GM12878 (cell line): Measurements from ENCODE around the gene WDFY1. TPM values are rescaled to one million over a fixed set of nuclear protein-coding genes. Genes with fewer than 3 reads are reported as not detected.

ENCODE experiments used
- ATAC-seq: fragments of 200-7000 bp; cut with Tn5 transposase; 3 replicates; pipeline ENCODE4 v1.9.1; 2020; ENCODE audit warnings: mild to moderate bottlenecking, moderate library complexity
- BruUV-seq: library from RNA; stranded (reverse); fragments of 400-500 nt; replicated peaks from 2 replicates; lab custom pipeline; 2021; lab: Mats Ljungman, UMichigan
- CTCF ChIA-PET: fragments of 300-600 bp; sonication (Branson Sonifier 250); formaldehyde crosslinking; extraction: SDS; loops from one replicate; lab custom pipeline; 2021; ENCODE audit warnings: inconsistent platforms; lab: Yijun Ruan, JAX
- POLR2A ChIA-PET: fragments of 350-600 bp; formaldehyde crosslinking; extraction: SDS; loops from one replicate; lab custom pipeline; 2021; ENCODE audit warnings: inconsistent platforms; lab: Charles Lee
- RAD21 ChIA-PET: fragments of 300-600 bp; sonication (Branson Sonifier 250); formaldehyde crosslinking; loops from one replicate; lab custom pipeline; 2023; ENCODE audit warnings: antibody characterized with exemption; ENCODE audit not compliant: unreplicated experiment; lab: Charles Lee
- SMC1A ChIA-PET: fragments of 300-600 bp; sonication (Branson Sonifier 250); formaldehyde crosslinking; loops from one replicate; lab custom pipeline; 2023; ENCODE audit not compliant: unreplicated experiment, uncharacterized antibody; lab: Charles Lee
- DNase-seq: peaks from one replicate; pipeline ENCODE4 v3.0.0-alpha.2; 2011; ENCODE audit warnings: low read depth, low spot score
- FAIRE-seq: peaks from 3 replicates; lab custom pipeline; 2011; peaks lifted over from hg19 to GRCh38; lab: Jason Lieb, UNC
- H2AFZ ChIP-seq: 2 replicates; pipeline ENCODE4 v1.6.0; 2011; ENCODE audit warnings: low read depth, low read length, control low read depth; ENCODE audit not compliant: control insufficient read depth
- H3K27ac ChIP-seq: 2 replicates; pipeline ENCODE4 v1.5.1; 2011; ENCODE audit warnings: control low read depth; ENCODE audit not compliant: control insufficient read depth, insufficient read depth
- H3K27me3 ChIP-seq, 2 experiments: replicated peaks in 1 of 2; 2 replicates each; pipeline versions ENCODE4 v1.6.0 to v1.6.1; 2011; ENCODE audit warnings: low read length in 1 of 2; ENCODE audit not compliant: control insufficient read depth in 2 of 2, insufficient read depth in 2 of 2
- H3K36me3 ChIP-seq, 2 experiments: 2 replicates each; pipeline ENCODE4 v1.5.1; 2011; ENCODE audit warnings: low read length in 1 of 2; ENCODE audit not compliant: control insufficient read depth in 2 of 2, insufficient read depth in 2 of 2
- H3K4me1 ChIP-seq: 2 replicates; pipeline ENCODE4 v1.6.1; 2011; ENCODE audit warnings: mild to moderate bottlenecking, low read length, moderate library complexity, mixed read lengths; ENCODE audit not compliant: control insufficient read depth, insufficient read depth
- H3K4me2 ChIP-seq: 2 replicates; pipeline ENCODE4 v1.6.0; 2011; ENCODE audit warnings: control low read depth; ENCODE audit not compliant: control insufficient read depth, insufficient read depth
- H3K4me3 ChIP-seq: fragments of 200-600 bp; sonication (generic); 2 replicates; pipeline ENCODE4 v1.5.1; 2016
- H3K79me2 ChIP-seq: 2 replicates; pipeline ENCODE4 v1.6.0; 2011; ENCODE audit warnings: low read length; ENCODE audit not compliant: control insufficient read depth, insufficient read depth
- H3K9ac ChIP-seq: 2 replicates; pipeline ENCODE4 v1.8.0; 2011; ENCODE audit warnings: low read length, control low read depth, mixed read lengths; ENCODE audit not compliant: control insufficient read depth, insufficient read depth
- H3K9me3 ChIP-seq: replicated peaks from 3 replicates; pipeline ENCODE4 v1.5.1; 2011; ENCODE audit warnings: mild to moderate bottlenecking, low read length; ENCODE audit not compliant: control insufficient read depth, insufficient read depth
- H4K20me1 ChIP-seq: 2 replicates; pipeline ENCODE4 v1.6.0; 2011; ENCODE audit not compliant: control insufficient read depth, insufficient read depth
- E2F8 ChIP-seq: fragments of 450-650 bp; IDR thresholded peaks from 2 replicates; pipeline ENCODE4 v1.6.1; 2018; ENCODE audit warnings: mild to moderate bottlenecking, low read depth, moderate library complexity; ENCODE audit not compliant: partially characterized antibody
- IKZF1 ChIP-seq: fragments of 450-650 bp; conservative IDR thresholded peaks from 2 replicates; pipeline ENCODE4 v1.6.1; 2017; ENCODE audit warnings: antibody characterized with exemption, mild to moderate bottlenecking
- MEF2A ChIP-seq: IDR thresholded peaks from 2 replicates; pipeline ENCODE4 v1.6.1; 2011; ENCODE audit warnings: low read depth, mild to moderate bottlenecking, low read length, moderate library complexity; ENCODE audit not compliant: insufficient read depth
- YY1 ChIP-seq: IDR thresholded peaks from 2 replicates; pipeline ENCODE4 v1.6.1; 2011; ENCODE audit warnings: low read depth, mild to moderate bottlenecking, low read length
- WGBS: methylation state at CpG from one replicate; pipeline ENCODE4 v1.1.6; 2016; ENCODE audit warnings: low lambda C conversion rate; ENCODE audit not compliant: insufficient replicate concordance, insufficient coverage; ENCODE audit errors: missing lambda C conversion rate; 5-methylcytosine and 5-hydroxymethylcytosine counted together
- in situ Hi-C: fragments of 300-500 bp; cut with MboI; formaldehyde crosslinking; loops from 9 replicates; pipeline ENCODE4 v1.14.3; 2018; ENCODE audit warnings: mixed read lengths
- intact Hi-C: fragments of 100-400 bp; cut with micrococcal nuclease; formaldehyde crosslinking; loops from one replicate; pipeline ENCODE4 v1.14.2; 2022; ENCODE audit not compliant: unreplicated experiment
- polyA plus RNA-seq, 11 experiments: library from polyadenylated mRNA; depleted of rRNA in 4 of 11; unstranded in 6 of 11; stranded (reverse) in 5 of 11; fragments of >200 nt; fragmentation: Nextera tagmentation in 4 of 11; fragmentation: Illumina TruSeq in 1 of 11; extraction: Ambion mirVana in 4 of 11; extraction: Trizol in 1 of 11; gene quantifications; 1 replicate in 1 of 11; 2 replicates in 10 of 11; pipeline versions ENCODE4 v1.2.1 to v1.2.3, GENCODE V29; 2011 to 2016; ENCODE audit warnings: inconsistent platforms in 2 of 11, missing spikeins in 2 of 11, low read depth in 1 of 11
- total RNA-seq, 4 experiments: library from RNA; depleted of rRNA in 3 of 4; stranded (reverse); fragments of >200 nt in 3 of 4; fragmentation: Illumina TruSeq in 1 of 4; extraction: Trizol in 1 of 4; gene quantifications; 2 replicates each; pipeline versions ENCODE4 v1.2.1 to v1.2.3, GENCODE V29; 2013 to 2021
- TF ChIP-seq, protein P1 (sequence below): fragments of 450-650 bp; formaldehyde crosslinking; IDR thresholded peaks from 2 replicates; pipeline ENCODE4 v1.5.0; 2022; ENCODE audit warnings: mild to moderate bottlenecking, missing genetic modification characterization
- TF ChIP-seq, protein P2 (sequence below): IDR thresholded peaks from 2 replicates; pipeline ENCODE4 v1.6.1; 2012; ENCODE audit warnings: low read length, inconsistent platforms
- TF ChIP-seq, protein P3 (sequence below): fragments of 450-650 bp; IDR thresholded peaks from 2 replicates; pipeline ENCODE4 v1.6.1; 2016; ENCODE audit warnings: mild to moderate bottlenecking

The WDFY1 gene
- total and polyA plus RNA-seq, 10 of the 15 experiments (the other 5 are each of a cell fraction or from before 2014, with no cell fraction given) = 2.9 to 28.1 (median 13.1) TPM

GRCh38 chr2:223856021-223856420 is 89.1 kb downstream of the WDFY1 start (continued):
- TF ChIP-seq, protein P1, sequence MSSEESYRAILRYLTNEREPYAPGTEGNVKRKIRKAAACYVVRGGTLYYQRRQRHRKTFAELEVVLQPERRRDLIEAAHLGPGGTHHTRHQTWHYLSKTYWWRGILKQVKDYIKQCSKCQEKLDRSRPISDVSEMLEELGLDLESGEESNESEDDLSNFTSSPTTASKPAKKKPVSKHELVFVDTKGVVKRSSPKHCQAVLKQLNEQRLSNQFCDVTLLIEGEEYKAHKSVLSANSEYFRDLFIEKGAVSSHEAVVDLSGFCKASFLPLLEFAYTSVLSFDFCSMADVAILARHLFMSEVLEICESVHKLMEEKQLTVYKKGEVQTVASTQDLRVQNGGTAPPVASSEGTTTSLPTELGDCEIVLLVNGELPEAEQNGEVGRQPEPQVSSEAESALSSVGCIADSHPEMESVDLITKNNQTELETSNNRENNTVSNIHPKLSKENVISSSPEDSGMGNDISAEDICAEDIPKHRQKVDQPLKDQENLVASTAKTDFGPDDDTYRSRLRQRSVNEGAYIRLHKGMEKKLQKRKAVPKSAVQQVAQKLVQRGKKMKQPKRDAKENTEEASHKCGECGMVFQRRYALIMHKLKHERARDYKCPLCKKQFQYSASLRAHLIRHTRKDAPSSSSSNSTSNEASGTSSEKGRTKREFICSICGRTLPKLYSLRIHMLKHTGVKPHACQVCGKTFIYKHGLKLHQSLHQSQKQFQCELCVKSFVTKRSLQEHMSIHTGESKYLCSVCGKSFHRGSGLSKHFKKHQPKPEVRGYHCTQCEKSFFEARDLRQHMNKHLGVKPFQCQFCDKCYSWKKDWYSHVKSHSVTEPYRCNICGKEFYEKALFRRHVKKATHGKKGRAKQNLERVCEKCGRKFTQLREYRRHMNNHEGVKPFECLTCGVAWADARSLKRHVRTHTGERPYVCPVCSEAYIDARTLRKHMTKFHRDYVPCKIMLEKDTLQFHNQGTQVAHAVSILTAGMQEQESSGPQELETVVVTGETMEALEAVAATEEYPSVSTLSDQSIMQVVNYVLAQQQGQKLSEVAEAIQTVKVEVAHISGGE (CRISPR knock-in tag) = no peak
- TF ChIP-seq IKZF1 = no peak
- no peak for TF ChIP-seq MEF2A
- no peak for TF ChIP-seq E2F8

GRCh38 chr2:223855426-223855825 is 89.7 kb downstream of the WDFY1 start:
- ChIA-PET CTCF (interaction anchor here (1.1 to 1.7 kb wide), 2 partner anchors 41 to 75 kb away, joined by 3 to 5 read pairs; no protein-coding TSS in a partner anchor), SMC1A (no interaction called here), RAD21 (no interaction called here), POLR2A (no interaction called here)
- Histone ChIP-seq H2AFZ (no peak overlapping the region; the same call in 1 of the 2 replicates), H3K4me3 (no peak overlapping the region), H3K9me3 (peaks cover 5% of the 10 kb centered on the region; the same call in 2 of the 3 replicates), H4K20me1 (no peaks in the 10 kb centered on the region), H3K4me2 (no peak overlapping the region), H3K36me3 (no peaks in the 10 kb centered on the region; a peak in 1 of 4 replicates), H3K27me3 (no peaks in the 10 kb centered on the region), H3K79me2 (no peaks in the 10 kb centered on the region), H3K27ac (peak overlapping the region; percentile 9; the same call in 1 of the 2 replicates), H3K9ac (no peak overlapping the region), H3K4me1 (peaks cover 9% of the 10 kb centered on the region)
- intact Hi-C loops (no loop called here), in situ Hi-C loops (no loop called here)
- WGBS = 78% methylated on average over 5 of the region's 5 CpGs
- FAIRE-seq (no peak), DNase-seq (no peak), ATAC-seq (no peak)
- no TSS peak for BruUV-seq
- TF ChIP-seq, protein P2, sequence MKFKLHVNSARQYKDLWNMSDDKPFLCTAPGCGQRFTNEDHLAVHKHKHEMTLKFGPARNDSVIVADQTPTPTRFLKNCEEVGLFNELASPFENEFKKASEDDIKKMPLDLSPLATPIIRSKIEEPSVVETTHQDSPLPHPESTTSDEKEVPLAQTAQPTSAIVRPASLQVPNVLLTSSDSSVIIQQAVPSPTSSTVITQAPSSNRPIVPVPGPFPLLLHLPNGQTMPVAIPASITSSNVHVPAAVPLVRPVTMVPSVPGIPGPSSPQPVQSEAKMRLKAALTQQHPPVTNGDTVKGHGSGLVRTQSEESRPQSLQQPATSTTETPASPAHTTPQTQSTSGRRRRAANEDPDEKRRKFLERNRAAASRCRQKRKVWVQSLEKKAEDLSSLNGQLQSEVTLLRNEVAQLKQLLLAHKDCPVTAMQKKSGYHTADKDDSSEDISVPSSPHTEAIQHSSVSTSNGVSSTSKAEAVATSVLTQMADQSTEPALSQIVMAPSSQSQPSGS = no peak
- TF ChIP-seq, protein P3, sequence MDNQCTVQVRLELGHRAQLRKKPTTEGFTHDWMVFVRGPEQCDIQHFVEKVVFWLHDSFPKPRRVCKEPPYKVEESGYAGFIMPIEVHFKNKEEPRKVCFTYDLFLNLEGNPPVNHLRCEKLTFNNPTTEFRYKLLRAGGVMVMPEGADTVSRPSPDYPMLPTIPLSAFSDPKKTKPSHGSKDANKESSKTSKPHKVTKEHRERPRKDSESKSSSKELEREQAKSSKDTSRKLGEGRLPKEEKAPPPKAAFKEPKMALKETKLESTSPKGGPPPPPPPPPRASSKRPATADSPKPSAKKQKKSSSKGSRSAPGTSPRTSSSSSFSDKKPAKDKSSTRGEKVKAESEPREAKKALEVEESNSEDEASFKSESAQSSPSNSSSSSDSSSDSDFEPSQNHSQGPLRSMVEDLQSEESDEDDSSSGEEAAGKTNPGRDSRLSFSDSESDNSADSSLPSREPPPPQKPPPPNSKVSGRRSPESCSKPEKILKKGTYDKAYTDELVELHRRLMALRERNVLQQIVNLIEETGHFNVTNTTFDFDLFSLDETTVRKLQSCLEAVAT = no peak
- no peak for TF ChIP-seq YY1
